IPS-NIHi7 (cell line): ENCODE measurements around the gene CDK11A.
"Not testable (repeated sequence)": the region's sequence is repeated elsewhere in the genome, so short reads cannot be mapped to it uniquely, and the experiment has no call there.

Experiments used
- DNase-seq: peaks from one replicate; pipeline ENCODE4 v3.0.0; 2012; ENCODE audit warnings: mixed read lengths; ENCODE audit errors: extremely low spot score

CDK11A gene

DNA sequence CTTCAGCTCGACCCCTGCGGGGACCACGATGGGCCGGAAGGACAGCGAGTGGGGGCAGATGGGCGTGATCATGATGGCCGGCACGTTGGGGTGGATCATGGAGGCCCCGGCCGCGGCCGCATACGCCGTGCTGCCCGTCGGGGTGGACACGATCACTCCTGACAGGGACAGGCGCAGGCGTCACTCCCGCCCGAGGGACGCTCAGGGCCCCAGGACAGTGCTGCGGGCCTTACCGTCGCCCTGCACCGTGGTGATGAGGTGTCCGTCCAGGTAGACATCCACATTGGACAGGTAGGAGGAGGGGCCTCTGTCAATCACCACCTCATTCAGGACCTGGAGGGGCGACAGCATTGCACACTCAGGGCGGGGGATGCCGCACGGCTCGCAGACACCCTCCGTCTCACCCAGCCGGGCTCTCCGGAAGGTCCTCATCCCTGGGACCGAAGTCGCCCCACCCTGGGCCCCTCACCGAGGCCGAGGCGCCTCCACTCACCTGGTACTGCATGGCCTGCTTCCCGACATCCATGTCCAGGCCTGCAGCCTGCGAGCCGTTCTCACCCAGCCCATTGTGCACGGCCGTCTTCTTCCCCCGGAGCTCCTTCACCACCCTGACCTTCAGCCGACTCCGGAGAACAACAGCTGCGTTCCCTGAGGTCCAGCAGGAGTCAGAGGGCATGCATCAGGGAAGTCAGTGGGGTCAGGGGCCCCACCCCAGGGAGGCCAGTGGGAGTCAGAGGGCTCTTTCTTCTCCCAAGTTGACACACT, 30.1 kb upstream of the CDK11A start:
- DNase-seq, result no peak

GRCh38 chr1:1753607-1754005, 29.4 kb upstream of the CDK11A start:
- DNase-seq, result no peak

DNA sequence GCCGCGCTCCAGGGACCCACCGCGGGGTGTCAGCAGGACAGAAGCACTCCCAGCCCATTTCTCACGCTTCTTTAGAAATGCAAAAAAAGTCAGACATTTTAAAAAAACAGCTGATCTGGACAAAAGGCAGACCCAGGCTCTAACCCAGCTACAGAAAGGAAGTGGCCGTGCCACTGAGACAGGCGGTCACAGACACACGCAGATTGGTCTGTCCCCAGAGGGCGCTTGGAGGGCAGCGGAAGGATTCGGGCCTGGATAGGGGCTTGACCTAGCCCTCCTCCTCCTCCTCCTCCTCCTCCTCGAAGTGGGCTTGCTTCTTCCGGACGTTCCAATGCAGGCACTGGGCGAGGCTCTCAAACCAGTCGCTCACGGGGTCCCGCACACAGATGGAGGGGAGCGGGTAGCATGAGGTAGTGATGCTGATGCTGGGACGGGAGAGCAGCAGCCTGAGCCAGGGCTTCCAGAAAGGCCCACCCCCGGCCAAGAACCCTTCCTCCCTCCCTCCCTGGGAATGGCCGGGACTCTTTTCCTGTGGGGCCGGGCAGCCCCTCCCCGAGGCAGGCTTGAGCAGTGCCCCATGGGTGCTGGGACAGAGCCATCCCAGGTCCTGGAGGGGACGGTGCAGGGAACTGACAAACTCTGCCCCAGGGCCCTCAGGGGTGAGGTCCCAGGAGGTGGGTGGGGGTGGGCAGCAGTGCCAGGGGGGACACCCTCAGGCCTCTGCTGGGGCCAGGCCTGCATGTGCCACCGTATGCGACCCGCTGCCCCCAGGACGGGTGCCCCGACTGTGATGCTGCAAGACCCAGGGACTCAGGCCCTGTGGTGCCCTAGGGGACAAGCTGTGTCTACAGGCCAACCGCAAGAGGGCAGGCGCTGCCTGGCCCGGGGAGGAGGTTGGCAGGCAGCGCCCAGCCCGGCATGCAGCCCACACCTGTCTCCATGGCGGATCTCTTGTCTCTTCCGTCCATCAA, 28.8 kb upstream of the CDK11A start:
- DNase-seq, result no peak

- no peak for DNase-seq
Observed at GRCh38 chr1:1752190-1752589, 28.0 kb upstream of the CDK11A start.

DNA sequence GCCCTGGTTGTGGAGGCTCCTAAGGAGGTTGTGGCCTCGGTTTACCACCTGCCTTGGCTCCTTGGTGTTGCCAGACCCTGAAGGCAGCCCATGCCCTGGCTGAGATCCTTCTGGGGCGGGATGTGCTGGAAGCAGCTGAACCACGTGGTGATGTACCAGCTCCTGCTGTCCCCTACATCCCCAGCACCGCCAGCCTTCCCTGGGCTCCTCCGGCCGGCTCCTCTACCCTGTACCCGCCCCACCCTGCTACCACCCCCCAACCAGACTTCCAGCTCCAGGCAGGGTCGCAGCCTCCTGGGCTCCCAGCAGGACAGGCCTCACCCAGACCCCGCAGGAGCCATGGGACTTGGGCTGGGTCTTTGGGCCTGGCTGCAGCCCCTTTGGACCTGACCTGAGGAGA, 25.8 kb upstream of the CDK11A start:
- DNase-seq, result not testable (repeated sequence)

DNA sequence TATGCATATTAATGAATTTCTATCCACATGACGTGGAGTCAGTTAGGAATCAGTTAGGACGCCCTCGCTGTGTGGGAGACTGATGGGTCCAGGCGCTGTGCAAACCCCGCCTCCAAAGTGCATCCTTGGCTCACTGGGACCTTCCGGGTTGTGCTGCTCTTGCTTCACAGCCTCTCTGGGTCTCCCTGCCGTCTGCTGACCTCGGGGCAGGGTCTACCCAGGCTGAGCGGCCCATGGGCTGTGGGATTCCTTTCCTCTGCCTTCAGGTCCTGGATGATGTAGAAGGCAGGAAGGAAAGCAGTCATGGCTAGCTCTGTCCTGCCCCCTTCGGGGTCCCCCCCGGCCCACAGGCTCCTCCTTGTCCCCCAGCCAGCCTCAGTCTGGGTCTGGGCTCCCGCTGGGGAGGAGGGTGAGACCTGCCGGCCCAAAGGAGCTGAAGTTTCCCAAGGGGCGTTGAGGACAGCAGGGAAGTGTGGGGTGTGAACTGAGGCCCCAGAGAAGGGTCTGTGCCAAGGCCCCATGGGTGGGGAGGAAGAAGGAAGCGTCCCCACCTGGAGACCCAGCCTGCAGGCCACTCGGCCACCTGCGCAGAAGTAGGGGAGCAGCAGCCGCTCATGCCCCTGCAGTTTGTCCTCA, 24.6 kb upstream of the CDK11A start:
- no peak for DNase-seq

- DNase-seq, result not testable (repeated sequence)
Observed at GRCh38 chr1:1746566-1746909, 22.4 kb upstream of the CDK11A start.

DNA sequence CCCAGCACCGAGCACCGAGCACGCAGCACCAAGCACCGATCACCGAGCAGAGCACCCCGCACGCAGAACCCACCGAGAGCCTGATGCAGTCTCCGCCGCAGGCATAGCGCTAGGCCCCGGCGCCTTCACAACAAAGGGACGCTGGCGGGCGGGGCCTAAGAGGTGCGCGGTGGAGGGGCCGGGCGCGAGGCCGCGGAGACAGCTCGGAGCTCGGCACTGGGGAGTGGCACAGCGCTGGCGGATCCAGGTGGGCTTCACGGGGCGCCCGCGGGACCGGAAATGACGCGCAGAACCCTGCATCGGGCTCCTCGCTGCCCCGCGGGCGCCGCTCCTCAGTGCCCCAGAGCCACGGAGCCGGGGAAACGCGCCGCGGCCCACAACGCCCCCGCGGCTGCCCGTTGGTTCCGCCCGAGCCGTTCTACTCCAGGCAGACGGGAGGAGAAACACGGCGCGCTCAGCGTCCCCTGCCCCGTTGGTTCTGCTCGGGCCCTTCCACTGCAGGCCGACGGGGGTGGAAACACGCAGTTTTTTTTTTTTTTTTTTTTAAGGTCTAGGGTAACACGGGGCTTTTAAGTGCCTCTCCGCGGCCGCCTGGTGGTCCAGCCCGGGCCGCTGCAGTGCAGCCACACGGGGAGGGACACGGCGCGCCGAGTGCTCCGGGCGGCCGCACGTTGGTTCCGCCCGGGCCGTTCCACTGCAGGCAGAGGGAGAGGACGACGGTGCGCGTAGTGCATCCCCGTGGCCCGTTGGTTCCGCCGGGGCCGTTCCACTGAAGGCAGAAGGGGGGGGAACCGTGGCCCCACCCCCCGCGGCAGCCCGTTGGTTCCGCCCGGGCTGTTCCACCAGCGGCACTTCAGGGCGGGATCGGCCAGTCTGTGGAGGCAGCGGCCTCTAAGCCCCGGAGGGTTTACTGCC, 21.8 kb upstream of the CDK11A start:
- not testable (repeated sequence) for DNase-seq

- DNase-seq, result not testable (repeated sequence)
Observed at GRCh38 chr1:1742529-1742928, 18.4 kb upstream of the CDK11A start.

DNA sequence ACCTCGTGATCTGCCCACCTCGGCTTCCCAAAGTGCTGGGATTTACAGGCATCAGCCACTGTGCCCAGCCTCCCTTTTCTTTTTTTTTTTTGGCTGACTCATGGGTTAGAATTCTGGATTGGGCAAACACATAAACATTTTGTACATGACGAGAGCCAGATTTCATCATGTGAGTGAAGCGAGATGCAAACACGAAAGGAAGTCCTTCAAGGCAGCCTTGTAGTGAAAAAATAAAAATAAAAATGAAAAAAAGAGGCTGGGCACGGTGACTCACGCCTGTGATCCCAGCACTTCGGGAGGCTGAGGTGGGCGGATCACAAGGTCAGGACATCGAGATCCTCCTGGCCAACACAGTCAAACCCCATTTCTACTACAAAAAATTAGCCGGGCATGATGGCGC, 16.9 kb upstream of the CDK11A start:
- DNase-seq, result not testable (repeated sequence)

- DNase-seq, result not testable (repeated sequence)
Observed at GRCh38 chr1:1738799-1739337, 14.7 kb upstream of the CDK11A start.

GRCh38 chr1:1737675-1738590, 13.8 kb upstream of the CDK11A start:
- not testable (repeated sequence) for DNase-seq

- no peak for DNase-seq
Observed at GRCh38 chr1:1732381-1732780, 8.2 kb upstream of the CDK11A start.

GRCh38 chr1:1730870-1731269, 6.7 kb upstream of the CDK11A start:
- DNase-seq, result no peak

DNA sequence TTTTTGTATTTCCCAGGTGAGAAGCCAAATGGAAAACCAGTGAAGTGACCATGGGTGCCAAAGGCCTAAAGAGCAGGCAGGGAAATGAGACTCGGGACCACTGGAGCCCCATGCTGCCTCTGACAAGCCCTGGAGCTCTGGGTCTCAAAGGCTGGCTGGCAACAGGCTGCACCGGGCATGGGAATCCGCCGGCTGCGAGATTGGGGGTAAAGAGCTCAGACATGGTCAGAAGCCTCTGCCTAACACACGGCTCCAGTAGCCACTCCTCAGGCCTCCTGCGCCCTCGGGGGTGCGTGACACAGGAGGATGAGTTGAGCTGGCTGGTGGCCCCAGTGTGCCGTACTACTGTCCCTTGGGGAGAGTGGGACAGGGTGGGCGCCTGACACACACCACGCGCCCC, 6.1 kb upstream of the CDK11A start:
- DNase-seq, result not testable (repeated sequence)

DNA sequence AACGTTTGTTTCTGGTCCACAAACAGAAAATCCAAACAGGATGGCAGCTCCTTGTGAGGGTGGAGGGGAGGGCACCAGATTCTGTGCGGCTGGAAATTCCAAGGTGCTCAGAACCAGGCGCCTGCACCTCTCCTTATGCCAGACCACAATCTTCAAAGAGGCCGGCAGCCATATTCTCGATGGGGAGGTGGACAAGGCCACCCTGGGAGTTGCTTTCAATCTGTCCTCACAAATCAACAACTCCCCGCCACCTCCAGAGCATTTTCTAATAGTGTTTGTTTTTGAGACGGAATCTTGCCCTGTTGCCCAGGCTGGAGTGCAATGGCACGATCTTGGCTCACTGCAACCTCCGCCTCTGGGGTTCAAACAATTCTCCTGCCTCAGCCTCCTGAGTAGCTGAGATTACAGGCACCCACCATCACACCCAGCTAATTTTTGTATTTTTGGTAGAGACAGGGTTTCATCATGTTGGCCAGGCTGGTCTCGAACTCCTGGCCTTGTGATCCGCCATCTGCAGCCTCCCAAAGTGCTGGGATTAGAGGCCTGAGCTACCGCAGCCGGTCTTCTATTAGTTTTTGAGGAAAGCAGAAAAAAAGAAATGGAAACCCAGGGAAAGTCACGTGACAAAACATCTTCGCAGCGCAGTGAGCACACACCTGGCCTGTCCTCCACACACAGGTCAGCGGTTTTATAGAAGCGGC, 5.1 kb upstream of the CDK11A start:
- not testable (repeated sequence) for DNase-seq

DNA sequence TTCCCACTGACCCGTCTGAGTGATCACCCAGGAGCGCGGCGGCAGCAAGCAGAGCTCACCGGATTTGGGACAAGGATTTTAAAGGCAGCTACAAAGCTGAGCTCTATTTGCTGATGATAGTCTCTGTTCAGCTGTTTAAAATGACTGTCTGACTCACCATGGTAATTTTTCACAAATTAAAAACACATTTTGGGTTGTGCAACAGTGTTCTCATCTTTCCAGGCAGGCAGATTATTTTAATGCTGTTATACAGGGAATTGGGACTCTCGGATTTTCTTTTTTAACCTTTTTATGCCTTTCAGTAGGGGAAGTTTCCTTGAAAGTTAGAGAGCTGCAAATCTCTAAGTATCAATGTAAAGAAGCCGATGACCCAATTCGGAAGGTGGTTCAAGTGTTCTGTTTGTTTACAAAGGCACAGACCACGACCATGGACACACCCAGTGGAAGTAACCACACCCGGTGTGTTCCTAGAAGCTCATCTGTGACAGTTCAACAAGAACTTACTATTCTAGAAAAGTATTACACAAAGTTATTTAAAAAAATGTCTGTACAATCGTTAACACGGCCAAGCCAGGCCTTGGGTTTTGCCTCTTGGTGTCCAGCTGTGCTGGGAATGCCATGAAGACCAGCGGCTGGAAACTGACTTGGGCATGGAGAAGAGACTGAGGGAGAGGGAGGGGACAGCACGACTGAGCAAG, 4.3 kb upstream of the CDK11A start:
- DNase-seq, result not testable (repeated sequence)

DNA sequence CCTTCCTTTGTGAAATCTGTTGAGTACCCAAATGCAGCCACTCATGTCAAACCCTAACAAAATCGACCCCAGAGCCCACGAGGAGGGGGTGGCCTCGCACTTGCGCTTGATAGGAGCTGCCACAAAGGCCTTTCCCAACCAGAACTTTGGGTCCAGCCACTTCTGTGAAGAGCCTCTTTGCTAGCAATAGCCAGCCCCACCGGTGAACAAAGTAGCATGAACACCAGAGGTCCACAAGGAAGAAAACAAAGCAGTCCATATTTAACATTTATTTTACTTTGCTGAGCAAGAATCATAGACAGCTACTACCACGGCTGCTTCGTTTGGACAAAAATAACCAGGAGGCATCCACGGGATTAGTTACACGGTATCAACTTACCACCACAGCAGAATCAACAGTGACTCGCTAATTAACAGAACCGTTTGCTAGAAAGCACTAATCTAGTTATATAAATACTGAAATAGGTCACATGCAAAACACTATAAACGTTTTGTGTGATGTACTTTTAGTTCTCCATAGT, 3.0 kb upstream of the CDK11A start:
- DNase-seq, result not testable (repeated sequence)
